Activated T-cell treated with anti-CD3 and anti-CD28 coated beads, Interleukin-2, amount 50 U/mL, for 4 hours (primary cell): Measurements from ENCODE around the gene NKAIN2. TPM values are rescaled to one million over a fixed set of nuclear protein-coding genes. Genes with fewer than 3 reads are reported as not detected.
"Not testable (repeated sequence)": the region's sequence is repeated elsewhere in the genome, so short reads cannot be mapped to it uniquely, and the experiment has no call there.

ENCODE experiments used
- ATAC-seq, 2 donors: fragments of 200-7000 bp; cut with Tn5 transposase; one replicate each; pipeline ENCODE4 v1.10.0; 2021
- DNase-seq: peaks from one replicate; pipeline ENCODE4 v3.0.0-alpha.2; 2020
- H3K27me3 Mint-ChIP-seq: one replicate; pipeline ENCODE4 v1.8.0; 2021; ENCODE audit warnings: low read depth, mixed read lengths
- H3K36me3 Mint-ChIP-seq: one replicate; pipeline ENCODE4 v1.8.0; 2022; ENCODE audit warnings: mixed read lengths; ENCODE audit not compliant: insufficient read depth
- H3K4me1 Mint-ChIP-seq: one replicate; pipeline ENCODE4 v1.8.0; 2021; ENCODE audit warnings: low read depth, mixed read lengths
- H3K4me3 Mint-ChIP-seq: one replicate; pipeline ENCODE4 v1.8.0; 2021; ENCODE audit warnings: mild to moderate bottlenecking, moderate library complexity, mixed read lengths
- H3K9me3 Mint-ChIP-seq: one replicate; pipeline ENCODE4 v1.8.0; 2021; ENCODE audit warnings: mixed read lengths
- total RNA-seq, 3 donors: library from RNA; stranded (reverse); gene quantifications; one replicate each; pipeline ENCODE4 v1.2.1, GENCODE V29; 2021

The NKAIN2 gene
- total RNA-seq, 3 donors from 2014 or later = not detected

- Mint-ChIP-seq H3K4me1 (no peaks in the 10 kb centered on the region), H3K36me3 (no peaks in the 10 kb centered on the region), H3K27me3 (no peaks in the 10 kb centered on the region), H3K4me3 (no peak overlapping the region), H3K9me3 (no peaks in the 10 kb centered on the region)
- no peak for DNase-seq
- no peak for ATAC-seq
These were observed 552.7 kb downstream of the NKAIN2 start for GRCh38 chr6:124356276-124356810.

- ATAC-seq = no peak
These were observed 553.1 kb downstream of the NKAIN2 start for GRCh38 chr6:124356811-124357210.

DNA sequence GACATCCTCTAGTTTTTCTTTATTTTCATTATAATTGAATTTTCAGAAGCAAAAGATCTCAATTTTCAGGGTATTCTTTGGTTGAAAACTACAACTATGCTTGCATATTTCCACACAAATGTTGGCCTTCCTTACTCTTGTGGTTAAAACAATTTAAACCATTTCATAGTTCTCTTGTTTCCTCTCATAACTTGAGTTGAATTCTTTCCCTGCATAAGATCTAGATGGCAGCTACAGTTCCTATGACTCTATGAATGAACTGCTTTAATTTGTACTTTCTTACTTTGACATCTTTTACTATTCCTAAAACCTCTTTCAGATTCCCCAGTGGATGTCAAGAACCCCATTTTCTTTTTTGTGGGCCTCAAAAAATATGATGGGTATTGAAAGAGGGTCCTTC lies 564.5 kb downstream of the NKAIN2 start:
- Mint-ChIP-seq H3K4me1 (no peaks in the 10 kb centered on the region), H3K4me3 (no peak overlapping the region), H3K27me3 (no peaks in the 10 kb centered on the region), H3K36me3 (no peaks in the 10 kb centered on the region), H3K9me3 (peaks cover 4% of the 10 kb centered on the region)
- ATAC-seq (no peak), DNase-seq (no peak)

More at GRCh38 chr6:124356811-124357210, 553.1 kb downstream of the NKAIN2 start:
- no peaks in the 10 kb centered on the region for H3K36me3 Mint-ChIP-seq
- no peaks in the 10 kb centered on the region for H3K27me3 Mint-ChIP-seq
- H3K4me1 Mint-ChIP-seq = no peaks in the 10 kb centered on the region
- DNase-seq = no peak
- H3K4me3 Mint-ChIP-seq = no peak overlapping the region
- no peaks in the 10 kb centered on the region for H3K9me3 Mint-ChIP-seq

DNA sequence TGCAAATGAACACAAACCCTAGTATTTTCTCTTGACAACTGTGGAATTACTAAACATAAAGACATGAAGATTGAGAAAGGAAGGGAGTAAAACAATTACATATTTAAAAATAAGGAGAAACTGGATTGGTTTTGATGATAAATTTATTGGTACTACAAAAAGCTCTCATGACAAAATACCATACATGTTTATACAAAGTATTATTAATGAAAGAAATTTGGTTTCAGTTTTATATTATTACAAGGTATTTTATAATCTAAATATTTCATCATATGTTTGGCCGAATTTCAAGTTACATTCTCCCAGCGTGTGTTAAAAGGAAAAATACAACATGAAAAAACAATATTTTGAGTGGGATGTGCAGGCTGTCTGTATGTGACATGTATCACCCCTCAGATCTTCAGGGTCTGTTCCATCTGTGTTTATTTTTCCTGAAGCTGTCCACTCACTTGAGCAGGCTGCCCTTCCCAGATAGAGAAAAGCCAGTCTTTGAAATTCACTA lies 568.4 kb downstream of the NKAIN2 start:
- H3K4me3 Mint-ChIP-seq = no peak overlapping the region
- no peaks in the 10 kb centered on the region for H3K36me3 Mint-ChIP-seq
- no peak for DNase-seq
- no peaks in the 10 kb centered on the region for H3K4me1 Mint-ChIP-seq
- no peaks in the 10 kb centered on the region for H3K27me3 Mint-ChIP-seq
- H3K9me3 Mint-ChIP-seq = no peaks in the 10 kb centered on the region
- ATAC-seq = no peak

DNA sequence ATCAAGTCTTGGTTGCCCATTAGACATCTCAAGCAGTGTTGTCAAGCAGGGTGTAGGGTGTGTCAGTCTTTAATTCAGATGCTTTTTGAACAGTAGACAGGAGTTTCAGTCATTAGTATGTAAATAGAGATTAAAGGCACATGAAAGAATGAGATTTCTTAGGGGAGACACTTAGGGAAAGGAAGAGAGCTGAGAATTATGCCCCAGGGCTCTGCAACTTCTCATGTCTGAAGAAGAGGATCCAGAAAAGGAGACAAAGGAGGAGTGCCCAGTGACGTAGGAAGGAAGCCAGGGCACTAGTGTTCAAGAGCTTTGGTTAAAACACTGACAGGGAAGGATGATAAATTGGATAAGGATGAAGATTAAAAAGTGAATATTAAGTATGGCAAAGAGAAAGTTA lies 569.7 kb downstream of the NKAIN2 start:
- Mint-ChIP-seq H3K4me1 (no peaks in the 10 kb centered on the region), H3K36me3 (no peaks in the 10 kb centered on the region), H3K4me3 (no peak overlapping the region), H3K9me3 (no peaks in the 10 kb centered on the region), H3K27me3 (no peaks in the 10 kb centered on the region)
- ATAC-seq (no peak), DNase-seq (no peak)

DNA sequence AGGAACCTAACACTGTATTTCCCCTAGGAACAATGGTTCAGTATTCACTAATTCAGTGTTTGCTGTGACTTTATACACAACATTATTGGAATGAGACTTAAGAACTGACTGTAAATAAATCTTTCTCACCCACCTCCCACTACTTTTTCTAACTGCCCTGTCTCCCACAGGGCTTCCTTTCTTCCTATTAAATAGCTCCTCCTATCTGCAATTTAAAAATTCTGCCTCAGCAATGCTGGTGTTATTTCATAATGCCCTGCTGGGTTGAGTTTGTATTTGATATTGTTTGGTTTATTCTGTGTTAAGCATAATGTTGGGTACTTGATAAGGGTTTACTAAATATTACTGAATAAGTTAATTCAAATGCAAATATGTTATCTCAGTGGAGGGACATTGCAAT lies 585.5 kb downstream of the NKAIN2 start:
- DNase-seq (no peak), ATAC-seq (no peak)
- H3K36me3 Mint-ChIP-seq = no peaks in the 10 kb centered on the region
- no peaks in the 10 kb centered on the region for H3K4me1 Mint-ChIP-seq
- no peaks in the 10 kb centered on the region for H3K27me3 Mint-ChIP-seq
- peaks cover 3% of the 10 kb centered on the region for H3K9me3 Mint-ChIP-seq
- no peak overlapping the region for H3K4me3 Mint-ChIP-seq

DNA sequence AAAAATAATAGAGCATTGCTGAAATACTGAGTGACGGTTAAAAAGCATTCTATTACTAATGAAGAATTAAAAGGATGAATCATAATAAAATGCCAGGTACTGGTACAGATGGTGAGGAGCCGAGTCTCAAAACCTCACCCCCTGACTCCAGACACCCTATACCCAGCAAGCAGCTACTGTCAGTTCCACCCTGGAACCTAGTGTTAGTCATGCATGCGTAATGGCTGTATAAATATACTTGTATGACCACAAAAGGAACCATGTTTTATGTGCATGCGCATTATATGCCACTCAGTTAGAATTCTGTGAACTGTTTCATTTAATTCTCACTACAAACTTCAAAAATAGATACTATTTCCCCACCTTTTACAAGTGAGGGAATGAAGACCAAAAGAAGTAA lies 589.9 kb downstream of the NKAIN2 start:
- Mint-ChIP-seq H3K4me1 (no peaks in the 10 kb centered on the region), H3K36me3 (no peaks in the 10 kb centered on the region), H3K9me3 (peaks cover 3% of the 10 kb centered on the region), H3K4me3 (no peak overlapping the region), H3K27me3 (no peaks in the 10 kb centered on the region)
- no peak for DNase-seq
- ATAC-seq = no peak

- no peak for DNase-seq
- no peak overlapping the region for H3K4me3 Mint-ChIP-seq
- ATAC-seq = no peak
- H3K27me3 Mint-ChIP-seq = no peaks in the 10 kb centered on the region
- no peaks in the 10 kb centered on the region for H3K9me3 Mint-ChIP-seq
- H3K36me3 Mint-ChIP-seq = no peaks in the 10 kb centered on the region
- no peaks in the 10 kb centered on the region for H3K4me1 Mint-ChIP-seq
These were observed 592.7 kb downstream of the NKAIN2 start for GRCh38 chr6:124396361-124396760.

- Mint-ChIP-seq H3K4me3 (no peak overlapping the region), H3K27me3 (no peaks in the 10 kb centered on the region), H3K36me3 (no peaks in the 10 kb centered on the region), H3K4me1 (no peaks in the 10 kb centered on the region), H3K9me3 (no peaks in the 10 kb centered on the region)
- no peak for DNase-seq
- no peak for ATAC-seq
These were observed 596.8 kb downstream of the NKAIN2 start for GRCh38 chr6:124400261-124400999.

DNA sequence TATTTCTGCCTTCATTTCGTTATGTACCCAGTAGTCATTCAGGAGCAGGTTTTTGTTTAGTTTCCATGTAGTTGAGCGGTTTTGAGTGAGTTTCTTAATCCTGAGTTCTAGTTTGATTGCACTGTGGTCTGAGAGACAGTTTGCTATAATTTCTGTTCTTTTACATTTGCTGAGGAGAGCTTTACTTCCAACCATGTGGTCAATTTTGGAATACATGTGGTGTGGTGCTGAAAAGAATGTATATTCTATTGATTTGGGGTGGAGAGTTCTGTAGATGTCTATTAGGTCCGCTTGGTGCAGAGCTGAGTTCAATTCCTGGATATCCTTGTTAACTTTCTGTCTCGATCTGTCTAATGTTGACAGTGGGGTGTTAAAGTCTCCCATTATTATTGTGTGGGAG lies 606.8 kb downstream of the NKAIN2 start:
- DNase-seq, H3K4me3 Mint-ChIP-seq, ATAC-seq, H3K27me3 Mint-ChIP-seq, H3K4me1 Mint-ChIP-seq, H3K36me3 Mint-ChIP-seq: not testable (repeated sequence)
- H3K9me3 Mint-ChIP-seq = peaks cover 12% of the 10 kb centered on the region

- not testable (repeated sequence) for ATAC-seq, DNase-seq, H3K36me3 Mint-ChIP-seq, H3K4me3 Mint-ChIP-seq, H3K4me1 Mint-ChIP-seq, H3K27me3 Mint-ChIP-seq
- peaks cover 12% of the 10 kb centered on the region for H3K9me3 Mint-ChIP-seq
These were observed 609.0 kb downstream of the NKAIN2 start for GRCh38 chr6:124412657-124413056.

GRCh38 chr6:124420116-124420840 lies 616.6 kb downstream of the NKAIN2 start:
- ATAC-seq = no peak
- H3K27me3 Mint-ChIP-seq = no peaks in the 10 kb centered on the region
- H3K9me3 Mint-ChIP-seq = peaks cover 7% of the 10 kb centered on the region
- no peak for DNase-seq
- no peaks in the 10 kb centered on the region for H3K4me1 Mint-ChIP-seq
- H3K36me3 Mint-ChIP-seq = no peaks in the 10 kb centered on the region
- no peak overlapping the region for H3K4me3 Mint-ChIP-seq

GRCh38 chr6:124423621-124424020 lies 620.0 kb downstream of the NKAIN2 start:
- peaks cover 7% of the 10 kb centered on the region for H3K9me3 Mint-ChIP-seq
- no peak for DNase-seq
- no peak for ATAC-seq
- no peaks in the 10 kb centered on the region for H3K4me1 Mint-ChIP-seq
- H3K27me3 Mint-ChIP-seq = no peaks in the 10 kb centered on the region
- no peak overlapping the region for H3K4me3 Mint-ChIP-seq
- H3K36me3 Mint-ChIP-seq = no peaks in the 10 kb centered on the region

- Mint-ChIP-seq H3K36me3 (no peaks in the 10 kb centered on the region), H3K4me1 (no peaks in the 10 kb centered on the region), H3K9me3 (peaks cover 3% of the 10 kb centered on the region), H3K4me3 (no peak overlapping the region), H3K27me3 (no peaks in the 10 kb centered on the region)
- ATAC-seq (no peak), DNase-seq (no peak)
These were observed 627.2 kb downstream of the NKAIN2 start for GRCh38 chr6:124430740-124431318.
